DMS53 (cell line): ENCODE results near the gene OFD1.
"Not testable (repeated sequence)": the region's sequence is repeated elsewhere in the genome, so short reads cannot be mapped to it uniquely, and the experiment has no call there.

ENCODE experiments used
- DNase-seq: peaks from one replicate; lab custom pipeline; 2025; lab: John Stamatoyannopoulos, UW

OFD1 gene

GRCh38 chrX:13703589-13703988 lies 31.0 kb upstream of the OFD1 start:
- DNase-seq: no peak

GRCh38 chrX:13711141-13711540 lies 23.4 kb upstream of the OFD1 start:
- DNase-seq: no peak

- no peak for DNase-seq
These were observed 18.1 kb upstream of the OFD1 start for GRCh38 chrX:13716455-13716854.

- DNase-seq: peak; percentile 12
These were observed 17.6 kb upstream of the OFD1 start for GRCh38 chrX:13716905-13717304.

- no peak for DNase-seq
These were observed 16.7 kb upstream of the OFD1 start for GRCh38 chrX:13717700-13718472.

GRCh38 chrX:13719192-13719856 lies 15.2 kb upstream of the OFD1 start:
- DNase-seq: no peak

- DNase-seq: peak; percentile 62
These were observed 13.2 kb upstream of the OFD1 start for GRCh38 chrX:13721371-13721770.

GRCh38 chrX:13721819-13722519 lies 12.6 kb upstream of the OFD1 start:
- peak; percentile 68 for DNase-seq

GRCh38 chrX:13724878-13725277 lies 9.7 kb upstream of the OFD1 start:
- DNase-seq: peak; percentile 77

GRCh38 chrX:13726583-13726982 lies 8.0 kb upstream of the OFD1 start:
- DNase-seq: not testable (repeated sequence)

- not testable (repeated sequence) for DNase-seq
These were observed 4.0 kb upstream of the OFD1 start for GRCh38 chrX:13730523-13730922.

GRCh38 chrX:13732246-13733067 lies 2.1 kb upstream of the OFD1 start:
- no peak for DNase-seq

GRCh38 chrX:13733506-13733905 lies 1.0 kb upstream of the OFD1 start:
- DNase-seq: no peak

- DNase-seq: no peak
These were observed 7.1 kb downstream of the OFD1 start for GRCh38 chrX:13741695-13742094.

- DNase-seq: no peak
These were observed 8.0 kb downstream of the OFD1 start for GRCh38 chrX:13742397-13743176.

GRCh38 chrX:13747836-13748235 lies 13.3 kb downstream of the OFD1 start:
- peak; percentile 43 for DNase-seq

- DNase-seq: no peak
These were observed 13.9 kb downstream of the OFD1 start for GRCh38 chrX:13748486-13748885.

- DNase-seq: peak; percentile 56
These were observed 15.7 kb downstream of the OFD1 start for GRCh38 chrX:13750204-13750603.

- no peak for DNase-seq
These were observed 16.3 kb downstream of the OFD1 start for GRCh38 chrX:13750812-13751211.

- no peak for DNase-seq
These were observed 17.6 kb downstream of the OFD1 start for GRCh38 chrX:13752141-13752540.

- DNase-seq: no peak
These were observed 18.1 kb downstream of the OFD1 start for GRCh38 chrX:13752646-13753045.
